Astrocyte (in vitro differentiated cells and primary cell): ENCODE data around the gene MAEA.

ENCODE experiments used
- EZH2 ChIP-seq: IDR thresholded peaks from 2 replicates; pipeline ENCODE4 v1.6.1; 2012; ENCODE audit warnings: mild to moderate bottlenecking, low read length, inconsistent platforms; ENCODE audit not compliant: insufficient read depth
- TF ChIP-seq, protein P1 (sequence below): IDR thresholded peaks from 2 replicates; pipeline ENCODE4 v1.5.1; 2011; ENCODE audit warnings: low read depth, mild to moderate bottlenecking, inconsistent platforms, low read length, moderate library complexity; ENCODE audit not compliant: insufficient read depth

DNA sequence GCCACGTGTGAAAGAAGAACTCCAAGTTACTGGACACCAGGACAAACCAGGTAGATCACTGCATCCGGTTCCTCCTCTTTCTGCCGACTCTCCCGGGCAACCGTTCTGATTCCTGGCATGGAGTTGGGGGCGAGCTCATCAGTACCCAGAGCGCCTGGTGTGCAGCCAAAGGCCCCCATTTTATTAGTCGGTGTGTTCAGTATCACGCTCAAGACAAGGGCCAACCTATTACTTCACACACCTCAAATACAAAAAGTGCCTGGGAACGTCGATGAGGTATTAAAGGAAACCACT is 38.0 kb upstream of the MAEA start:
- TF ChIP-seq, protein P1, sequence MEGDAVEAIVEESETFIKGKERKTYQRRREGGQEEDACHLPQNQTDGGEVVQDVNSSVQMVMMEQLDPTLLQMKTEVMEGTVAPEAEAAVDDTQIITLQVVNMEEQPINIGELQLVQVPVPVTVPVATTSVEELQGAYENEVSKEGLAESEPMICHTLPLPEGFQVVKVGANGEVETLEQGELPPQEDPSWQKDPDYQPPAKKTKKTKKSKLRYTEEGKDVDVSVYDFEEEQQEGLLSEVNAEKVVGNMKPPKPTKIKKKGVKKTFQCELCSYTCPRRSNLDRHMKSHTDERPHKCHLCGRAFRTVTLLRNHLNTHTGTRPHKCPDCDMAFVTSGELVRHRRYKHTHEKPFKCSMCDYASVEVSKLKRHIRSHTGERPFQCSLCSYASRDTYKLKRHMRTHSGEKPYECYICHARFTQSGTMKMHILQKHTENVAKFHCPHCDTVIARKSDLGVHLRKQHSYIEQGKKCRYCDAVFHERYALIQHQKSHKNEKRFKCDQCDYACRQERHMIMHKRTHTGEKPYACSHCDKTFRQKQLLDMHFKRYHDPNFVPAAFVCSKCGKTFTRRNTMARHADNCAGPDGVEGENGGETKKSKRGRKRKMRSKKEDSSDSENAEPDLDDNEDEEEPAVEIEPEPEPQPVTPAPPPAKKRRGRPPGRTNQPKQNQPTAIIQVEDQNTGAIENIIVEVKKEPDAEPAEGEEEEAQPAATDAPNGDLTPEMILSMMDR, result no peak
- TF ChIP-seq EZH2, result no peak
